CD14-positive monocyte (primary cell): ENCODE results near the gene FH. TPM values are rescaled to one million over a fixed set of nuclear protein-coding genes. Genes with fewer than 3 reads are reported as not detected.

ENCODE experiments used
- DNase-seq, 3 donors: peaks; one replicate each; pipeline ENCODE4 v3.0.0-alpha.2; 2011 to 2022
- H2AFZ ChIP-seq: 2 replicates; pipeline ENCODE4 v1.6.0; 2012; ENCODE audit warnings: mild to moderate bottlenecking, low read depth, low read length, inconsistent platforms; ENCODE audit not compliant: insufficient read depth, poor library complexity, severe bottlenecking
- H3K27ac ChIP-seq, 2 donors: 1 replicate in 1 of 2; 2 replicates in 1 of 2; pipeline ENCODE4 v1.5.1; 2012 to 2013; ENCODE audit warnings: low read length in 2 of 2, control low read depth in 1 of 2, inconsistent platforms in 1 of 2, low read depth in 1 of 2, mild to moderate bottlenecking in 1 of 2
- H3K27me3 ChIP-seq, 2 donors: one replicate each; pipeline versions ENCODE4 v1.6.0 to v1.6.1; 2011 to 2013; ENCODE audit warnings: low read length in 2 of 2; ENCODE audit not compliant: control insufficient read depth in 2 of 2, insufficient read depth in 2 of 2
- H3K36me3 ChIP-seq, 2 donors: replicated peaks in 1 of 2; 1 replicate in 1 of 2; 2 replicates in 1 of 2; pipeline versions ENCODE4 v1.5.1 to v1.6.1; 2012 to 2013; ENCODE audit warnings: low read length in 2 of 2, control low read depth in 1 of 2, inconsistent platforms in 1 of 2, mild to moderate bottlenecking in 1 of 2; ENCODE audit not compliant: insufficient read depth in 2 of 2, control insufficient read depth in 1 of 2
- H3K4me1 ChIP-seq, 2 donors: 1 replicate in 1 of 2; 2 replicates in 1 of 2; pipeline versions ENCODE4 v1.5.1 to v1.6.1; 2012 to 2013; ENCODE audit warnings: low read length in 2 of 2, control low read depth in 1 of 2, inconsistent platforms in 1 of 2, mild to moderate bottlenecking in 1 of 2, moderate library complexity in 1 of 2; ENCODE audit not compliant: insufficient read depth in 2 of 2, control insufficient read depth in 1 of 2
- H3K4me2 ChIP-seq: replicated peaks from 2 replicates; pipeline ENCODE3; 2012; ENCODE audit warnings: low read length, moderate library complexity, mild to moderate bottlenecking; ENCODE audit not compliant: poor library complexity, severe bottlenecking; ENCODE audit errors: extremely low read depth
- H3K4me3 ChIP-seq, 3 experiments: fragments of 200-600 bp in 1 of 3; sonication (generic) in 1 of 3; replicated peaks in 1 of 3; 1 replicate in 2 of 3; 2 replicates in 1 of 3; pipeline ENCODE4 v1.5.1; 2011 to 2013; ENCODE audit warnings: low read length in 3 of 3, mild to moderate bottlenecking in 3 of 3, control low read depth in 2 of 3, low read depth in 2 of 3, inconsistent platforms in 1 of 3, moderate library complexity in 1 of 3
- H3K79me2 ChIP-seq: 2 replicates; pipeline ENCODE4 v1.6.0; 2012; ENCODE audit warnings: mild to moderate bottlenecking, control low read depth, inconsistent platforms, low read length, moderate library complexity; ENCODE audit not compliant: insufficient read depth
- H3K9ac ChIP-seq: 2 replicates; pipeline ENCODE4 v1.6.0; 2017; ENCODE audit warnings: low read length, mild to moderate bottlenecking; ENCODE audit not compliant: insufficient read depth, poor library complexity, severe bottlenecking
- H3K9me3 ChIP-seq, 2 donors: replicated peaks in 1 of 2; 1 replicate in 1 of 2; 2 replicates in 1 of 2; pipeline versions ENCODE4 v1.5.1 to v1.6.1; 2012 to 2013; ENCODE audit warnings: low read length in 2 of 2, control low read depth in 1 of 2; ENCODE audit not compliant: control insufficient read depth in 1 of 2, insufficient read depth in 1 of 2
- H4K20me1 ChIP-seq: 2 replicates; pipeline ENCODE4 v1.6.0; 2012; ENCODE audit warnings: mild to moderate bottlenecking, low read length, control low read depth, moderate library complexity; ENCODE audit not compliant: insufficient read depth
- H3K27ac Mint-ChIP-seq, 7 donors: one replicate each; pipeline ENCODE4 v1.8.0; 2020; ENCODE audit warnings: mild to moderate bottlenecking in 7 of 7, mixed read lengths in 7 of 7, moderate library complexity in 6 of 7, inconsistent platforms in 2 of 7
- H3K27me3 Mint-ChIP-seq, 3 donors: one replicate each; pipeline ENCODE4 v1.8.0; 2021 to 2022; ENCODE audit warnings: low read depth in 3 of 3, mild to moderate bottlenecking in 3 of 3, mixed read lengths in 3 of 3, moderate library complexity in 3 of 3, inconsistent platforms in 1 of 3
- H3K36me3 Mint-ChIP-seq, 2 donors: one replicate each; pipeline ENCODE4 v1.8.0; 2020; ENCODE audit warnings: mixed read lengths in 2 of 2, inconsistent platforms in 1 of 2, mild to moderate bottlenecking in 1 of 2
- H3K4me1 Mint-ChIP-seq: one replicate; pipeline ENCODE4 v1.8.0; 2020; ENCODE audit warnings: mild to moderate bottlenecking, mixed read lengths
- H3K4me3 Mint-ChIP-seq, 2 donors: one replicate each; pipeline ENCODE4 v1.8.0; 2020; ENCODE audit warnings: mild to moderate bottlenecking in 2 of 2, mixed read lengths in 2 of 2, moderate library complexity in 1 of 2
- H3K9me3 Mint-ChIP-seq, 7 donors: one replicate each; pipeline ENCODE4 v1.8.0; 2020 to 2022; ENCODE audit warnings: mixed read lengths in 7 of 7, mild to moderate bottlenecking in 6 of 7, moderate library complexity in 6 of 7, inconsistent platforms in 2 of 7
- CTCF ChIP-seq: fragments of 200-600 bp; IDR thresholded peaks from one replicate; pipeline ENCODE4 v1.8.0; 2022; ENCODE audit warnings: antibody characterized with exemption, mild to moderate bottlenecking
- WGBS: methylation state at CpG from one replicate; pipeline ENCODE4 v1.1.5; 2013; ENCODE audit warnings: missing lambda C conversion rate; ENCODE audit not compliant: insufficient coverage; 5-methylcytosine and 5-hydroxymethylcytosine counted together
- intact Hi-C, 2 donors: fragments of 100-400 bp; cut with micrococcal nuclease; formaldehyde crosslinking; loops; one replicate each; pipeline versions ENCODE4 v1.15.0 to v1.15.1; 2023
- polyA plus RNA-seq, 3 donors: library from polyadenylated mRNA; depleted of rRNA in 1 of 3; unstranded in 2 of 3; stranded (reverse) in 1 of 3; fragments of 300-500 nt in 2 of 3; fragments of >200 nt in 1 of 3; fragmentation: Illumina TruSeq in 2 of 3; gene quantifications; 1 replicate in 2 of 3; 2 replicates in 1 of 3; pipeline ENCODE4 v1.2.3, GENCODE V29; 2012 to 2021

Gene FH
- polyA plus RNA-seq, 3 donors, result 21.1 to 34.9 (median 32.5) TPM

DNA sequence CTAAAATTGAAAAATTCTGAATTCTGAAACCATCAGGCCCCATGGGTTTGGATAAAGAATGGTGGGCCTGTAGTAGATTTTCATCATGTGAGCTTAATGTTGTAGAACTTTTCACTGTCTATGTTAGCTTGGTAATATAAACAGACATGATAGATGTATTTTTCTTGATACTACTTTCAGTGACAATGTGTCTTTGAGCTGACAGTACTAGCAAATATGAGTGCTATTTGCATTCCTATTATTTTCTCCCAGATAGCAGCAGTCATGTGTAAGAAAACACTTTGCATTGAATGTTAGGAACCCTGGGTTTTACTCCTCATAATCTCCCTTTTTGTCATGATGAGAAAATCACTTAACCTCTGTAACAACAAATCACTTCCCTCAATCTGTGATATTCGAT is 30.8 kb upstream of the FH start:
- Histone ChIP-seq H3K27me3 (no peaks in the 10 kb centered on the region), H4K20me1 (no peaks in the 10 kb centered on the region), H3K79me2 (peaks cover 6% of the 10 kb centered on the region), H3K4me2 (peak overlapping the region; percentile 77), H3K4me1 (peaks cover 38 to 39% of the 10 kb centered on the region in 2 donors), H2AFZ (peak overlapping the region; percentile 70), H3K27ac (peak overlapping the region in 1 of 2 donors; percentile 100), H3K9me3 (no peaks in the 10 kb centered on the region), H3K36me3 (peaks cover 4 to 9% of the 10 kb centered on the region in 2 donors), H3K4me3 (peak overlapping the region in 1 of 3 experiments; percentile 76), H3K9ac (peak overlapping the region; percentile 86)
- no peak overlapping the region for H3K4me3 Mint-ChIP-seq
- WGBS, result no CpG with 5 or more reads among the region's 1 CpG
- TF ChIP-seq CTCF, result no peak
- peaks cover 44% of the 10 kb centered on the region for H3K4me1 Mint-ChIP-seq
- intact Hi-C loops, result loop anchor here (2.0 to 5.0 kb wide), 2 partner anchors 18 to 42 kb away; partner anchors contain the start of gene KMO (in 1 of the 2)
- DNase-seq, result no peak
- peaks cover 0 to 2% (median 0%) of the 10 kb centered on the region in 3 donors for H3K27me3 Mint-ChIP-seq
- H3K27ac Mint-ChIP-seq, result peak overlapping the region; percentile 98 to 100 (median 100)
- peaks cover 20 to 24% of the 10 kb centered on the region in 2 donors for H3K36me3 Mint-ChIP-seq
- peaks cover 0 to 2% (median 1%) of the 10 kb centered on the region in 7 donors for H3K9me3 Mint-ChIP-seq

- 100% methylated on average over 1 of the region's 2 CpGs for WGBS
- Mint-ChIP-seq H3K27me3 (no peaks in the 10 kb centered on the region), H3K4me1 (peaks cover 41% of the 10 kb centered on the region), H3K27ac (no peak overlapping the region), H3K36me3 (peaks cover 16 to 26% of the 10 kb centered on the region in 2 donors), H3K4me3 (no peak overlapping the region), H3K9me3 (peaks cover 0 to 2% (median 0%) of the 10 kb centered on the region in 7 donors)
- Histone ChIP-seq H3K4me1 (peaks cover 28 to 34% of the 10 kb centered on the region in 2 donors), H3K4me3 (no peak overlapping the region), H3K27me3 (no peaks in the 10 kb centered on the region), H4K20me1 (no peaks in the 10 kb centered on the region), H3K4me2 (no peak overlapping the region), H3K27ac (no peak overlapping the region), H3K79me2 (peaks cover 6% of the 10 kb centered on the region), H3K36me3 (peaks cover 3 to 7% of the 10 kb centered on the region in 2 donors), H3K9me3 (no peaks in the 10 kb centered on the region), H3K9ac (no peak overlapping the region), H2AFZ (no peak overlapping the region)
- intact Hi-C loops, result no loop called here
- no peak for TF ChIP-seq CTCF
- DNase-seq, result no peak
Measured at GRCh38 chr1:241548008-241548407, 28.5 kb upstream of the FH start.
